ENCODE data around the gene RAB33A. TPM values are rescaled to one million over a fixed set of nuclear protein-coding genes. Genes with fewer than 3 reads are reported as not detected.

Gene RAB33A
- total RNA-seq, 1 donor from 2014 or later = 1.7 TPM

DNA sequence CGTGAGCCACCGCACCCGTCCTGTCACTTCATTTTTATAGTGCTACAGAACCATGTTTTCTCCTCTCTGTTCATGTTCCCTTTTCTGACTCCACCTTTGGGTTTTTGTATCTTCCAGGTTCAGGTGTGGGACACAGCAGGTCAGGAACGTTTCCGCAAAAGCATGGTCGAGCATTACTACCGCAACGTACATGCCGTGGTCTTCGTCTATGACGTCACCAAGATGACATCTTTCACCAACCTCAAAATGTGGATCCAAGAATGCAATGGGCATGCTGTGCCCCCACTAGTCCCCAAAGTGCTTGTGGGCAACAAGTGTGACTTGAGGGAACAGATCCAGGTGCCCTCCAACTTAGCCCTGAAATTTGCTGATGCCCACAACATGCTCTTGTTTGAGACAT lies 12.4 kb downstream of the RAB33A start:
- Histone ChIP-seq H3K79me2 (ENCODE audit: insufficient read depth, low read length) (no peaks in the 10 kb centered on the region), H2AFZ (ENCODE audit: low read depth, low read length) (no peak overlapping the region), H3K27ac (ENCODE audit: low read depth, low read length) (no peak overlapping the region), H3K4me1 (ENCODE audit: insufficient read depth, low read length) (no peaks in the 10 kb centered on the region), H3K9me3 (ENCODE audit: insufficient read depth, low read depth, low read length) (no peaks in the 10 kb centered on the region), H3K36me3 (ENCODE audit: insufficient read depth, low read length) (no peaks in the 10 kb centered on the region), H3K27me3 (ENCODE audit: insufficient read depth, low read length) (no peaks in the 10 kb centered on the region), H4K20me1 (ENCODE audit: insufficient read depth, low read length) (no peaks in the 10 kb centered on the region), H3K4me3 (ENCODE audit: insufficient read depth, low read depth, low read length) (no peak overlapping the region), H3K4me2 (ENCODE audit: low read length) (no peak overlapping the region), H3K9ac (ENCODE audit: low read length) (no peak overlapping the region)
- FAIRE-seq (no peak), DNase-seq (ENCODE audit: low read depth) (no peak)
- peaks cover 3% of the 10 kb centered on the region for H3K27me3 Mint-ChIP-seq (ENCODE audit: low read depth, unreplicated experiment)
- H3K9me3 Mint-ChIP-seq (ENCODE audit: unreplicated experiment) = no peaks in the 10 kb centered on the region
- no peak overlapping the region for H3K4me3 Mint-ChIP-seq (ENCODE audit: unreplicated experiment)
- H3K36me3 Mint-ChIP-seq (ENCODE audit: low read depth, unreplicated experiment) = no peaks in the 10 kb centered on the region
- peaks cover 10% of the 10 kb centered on the region for H3K4me1 Mint-ChIP-seq (ENCODE audit: low read depth, unreplicated experiment)
- TF ChIP-seq EZH2 (IDR thresholded peaks at IDR 0.05; ENCODE audit: insufficient read depth, low read length) = no peak
- TF ChIP-seq, protein P1, sequence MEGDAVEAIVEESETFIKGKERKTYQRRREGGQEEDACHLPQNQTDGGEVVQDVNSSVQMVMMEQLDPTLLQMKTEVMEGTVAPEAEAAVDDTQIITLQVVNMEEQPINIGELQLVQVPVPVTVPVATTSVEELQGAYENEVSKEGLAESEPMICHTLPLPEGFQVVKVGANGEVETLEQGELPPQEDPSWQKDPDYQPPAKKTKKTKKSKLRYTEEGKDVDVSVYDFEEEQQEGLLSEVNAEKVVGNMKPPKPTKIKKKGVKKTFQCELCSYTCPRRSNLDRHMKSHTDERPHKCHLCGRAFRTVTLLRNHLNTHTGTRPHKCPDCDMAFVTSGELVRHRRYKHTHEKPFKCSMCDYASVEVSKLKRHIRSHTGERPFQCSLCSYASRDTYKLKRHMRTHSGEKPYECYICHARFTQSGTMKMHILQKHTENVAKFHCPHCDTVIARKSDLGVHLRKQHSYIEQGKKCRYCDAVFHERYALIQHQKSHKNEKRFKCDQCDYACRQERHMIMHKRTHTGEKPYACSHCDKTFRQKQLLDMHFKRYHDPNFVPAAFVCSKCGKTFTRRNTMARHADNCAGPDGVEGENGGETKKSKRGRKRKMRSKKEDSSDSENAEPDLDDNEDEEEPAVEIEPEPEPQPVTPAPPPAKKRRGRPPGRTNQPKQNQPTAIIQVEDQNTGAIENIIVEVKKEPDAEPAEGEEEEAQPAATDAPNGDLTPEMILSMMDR (IDR thresholded peaks at IDR 0.05; ENCODE audit: insufficient read depth, low read depth, low read length) = no peak
- H3K27ac Mint-ChIP-seq (ENCODE audit: unreplicated experiment) = no peak overlapping the region

DNA sequence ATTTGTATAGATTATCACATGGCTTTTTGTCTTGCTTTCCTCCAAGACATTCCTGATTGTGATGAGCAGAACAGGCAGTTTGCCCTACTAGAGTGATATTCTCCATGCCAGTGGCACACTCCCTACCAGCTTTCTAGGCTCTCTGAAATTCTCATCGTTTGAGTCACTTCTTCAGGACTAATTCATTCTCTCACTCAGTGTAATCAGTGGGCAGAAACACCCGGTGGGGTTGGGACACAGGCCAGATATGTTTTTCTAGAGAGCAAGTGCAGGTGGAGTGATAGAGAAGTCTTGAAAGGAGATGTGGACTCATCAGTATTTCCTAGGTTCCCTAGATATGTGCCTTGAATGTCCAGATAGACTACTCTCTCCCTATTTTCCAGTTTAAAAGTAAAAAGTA lies 13.1 kb downstream of the RAB33A start:
- Histone ChIP-seq H2AFZ (ENCODE audit: low read depth, low read length) (no peak overlapping the region), H4K20me1 (ENCODE audit: insufficient read depth, low read length) (no peaks in the 10 kb centered on the region), H3K36me3 (ENCODE audit: insufficient read depth, low read length) (no peaks in the 10 kb centered on the region), H3K9me3 (ENCODE audit: insufficient read depth, low read depth, low read length) (no peaks in the 10 kb centered on the region), H3K4me2 (ENCODE audit: low read length) (no peak overlapping the region), H3K4me1 (ENCODE audit: insufficient read depth, low read length) (no peaks in the 10 kb centered on the region), H3K27ac (ENCODE audit: low read depth, low read length) (no peak overlapping the region), H3K9ac (ENCODE audit: low read length) (no peak overlapping the region), H3K79me2 (ENCODE audit: insufficient read depth, low read length) (no peaks in the 10 kb centered on the region), H3K4me3 (ENCODE audit: insufficient read depth, low read depth, low read length) (no peak overlapping the region), H3K27me3 (ENCODE audit: insufficient read depth, low read length) (no peaks in the 10 kb centered on the region)
- Mint-ChIP-seq H3K36me3 (ENCODE audit: low read depth, unreplicated experiment) (no peaks in the 10 kb centered on the region), H3K27me3 (ENCODE audit: low read depth, unreplicated experiment) (peaks cover under 1% of the 10 kb centered on the region), H3K4me1 (ENCODE audit: low read depth, unreplicated experiment) (peaks cover 5% of the 10 kb centered on the region), H3K4me3 (ENCODE audit: unreplicated experiment) (no peak overlapping the region), H3K9me3 (ENCODE audit: unreplicated experiment) (no peaks in the 10 kb centered on the region), H3K27ac (ENCODE audit: unreplicated experiment) (no peak overlapping the region)
- DNase-seq (ENCODE audit: low read depth) = no peak
- TF ChIP-seq, protein P1 (IDR thresholded peaks at IDR 0.05; ENCODE audit: insufficient read depth, low read depth, low read length) = no peak
- TF ChIP-seq EZH2 (IDR thresholded peaks at IDR 0.05; ENCODE audit: insufficient read depth, low read length) = no peak
- no peak for FAIRE-seq

DNA sequence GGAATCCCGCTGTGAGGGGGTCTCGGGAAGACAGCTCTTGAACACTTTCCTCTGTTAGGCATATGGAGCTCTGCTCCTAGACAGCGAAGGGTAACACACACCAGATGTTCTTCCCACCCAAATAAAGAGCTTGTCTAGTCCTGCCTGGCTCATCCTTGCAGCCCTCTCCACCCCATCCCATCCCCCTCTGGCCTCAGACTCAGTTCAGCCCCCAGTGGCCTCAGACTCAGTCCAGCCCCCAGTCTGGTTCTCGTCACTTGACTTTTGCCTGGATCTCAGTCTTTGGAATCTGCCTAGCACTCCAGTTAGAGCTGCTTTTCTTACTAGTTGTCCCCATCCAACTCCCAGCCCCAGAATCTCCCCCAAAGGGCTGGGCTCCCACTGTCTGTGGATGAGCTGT lies 14.9 kb downstream of the RAB33A start:
- Mint-ChIP-seq H3K9me3 (ENCODE audit: unreplicated experiment) (no peaks in the 10 kb centered on the region), H3K36me3 (ENCODE audit: low read depth, unreplicated experiment) (no peaks in the 10 kb centered on the region), H3K4me1 (ENCODE audit: low read depth, unreplicated experiment) (peaks cover 4% of the 10 kb centered on the region), H3K4me3 (ENCODE audit: unreplicated experiment) (no peak overlapping the region), H3K27me3 (ENCODE audit: low read depth, unreplicated experiment) (no peaks in the 10 kb centered on the region), H3K27ac (ENCODE audit: unreplicated experiment) (no peak overlapping the region)
- H3K36me3 ChIP-seq (ENCODE audit: insufficient read depth, low read length) = no peaks in the 10 kb centered on the region
- H3K9me3 ChIP-seq (ENCODE audit: insufficient read depth, low read depth, low read length) = no peaks in the 10 kb centered on the region
- no peaks in the 10 kb centered on the region for H3K27me3 ChIP-seq (ENCODE audit: insufficient read depth, low read length)
- H3K9ac ChIP-seq (ENCODE audit: low read length) = no peak overlapping the region
- no peak overlapping the region for H3K27ac ChIP-seq (ENCODE audit: low read depth, low read length)
- no peak overlapping the region for H2AFZ ChIP-seq (ENCODE audit: low read depth, low read length)
- H3K4me1 ChIP-seq (ENCODE audit: insufficient read depth, low read length) = no peaks in the 10 kb centered on the region
- FAIRE-seq (no peak), DNase-seq (ENCODE audit: low read depth) (no peak)
- TF ChIP-seq, protein P1 (IDR thresholded peaks at IDR 0.05; ENCODE audit: insufficient read depth, low read depth, low read length) = no peak
- no peak overlapping the region for H3K4me3 ChIP-seq (ENCODE audit: insufficient read depth, low read depth, low read length)
- no peak overlapping the region for H3K4me2 ChIP-seq (ENCODE audit: low read length)
- no peaks in the 10 kb centered on the region for H3K79me2 ChIP-seq (ENCODE audit: insufficient read depth, low read length)
- H4K20me1 ChIP-seq (ENCODE audit: insufficient read depth, low read length) = no peaks in the 10 kb centered on the region

Data from astrocyte (in vitro differentiated cells and primary cell).